IMR-90 (cell line): ENCODE results near the gene RAB8B. TPM values are rescaled to one million over a fixed set of nuclear protein-coding genes. Genes with fewer than 3 reads are reported as not detected.
A peak's percentile ranks its signal among the peaks of the same experiment; 100 is the strongest.

Source experiments
- ATAC-seq: fragments of 200-7000 bp; cut with Tn5 transposase; 2 replicates; pipeline ENCODE4 v1.9.1; 2020; ENCODE audit warnings: low read depth, mild to moderate bottlenecking, moderate library complexity
- BruUV-seq: library from RNA; stranded (reverse); fragments of 400-500 nt; replicated peaks from 2 replicates; lab custom pipeline; 2021; lab: Mats Ljungman, UMichigan
- CTCF ChIA-PET: fragments of 300-600 bp; formaldehyde crosslinking; extraction: SDS; loops from one replicate; lab custom pipeline; 2021; ENCODE audit warnings: antibody characterized with exemption; lab: Yijun Ruan, JAX
- POLR2A ChIA-PET: fragments of 300-600 bp; sonication (Branson Sonifier 250); formaldehyde crosslinking; loops from one replicate; lab custom pipeline; 2022; ENCODE audit warnings: antibody characterized with exemption; ENCODE audit not compliant: unreplicated experiment; lab: Charles Lee
- DNase-seq: peaks from one replicate; pipeline ENCODE4 v3.0.0; 2013
- H2AFZ ChIP-seq: replicated peaks from 2 replicates; pipeline ENCODE3; 2013; ENCODE audit warnings: low read length, mild to moderate bottlenecking; ENCODE audit not compliant: poor library complexity
- H2AK5ac ChIP-seq: 2 replicates; pipeline ENCODE4 v1.6.1; 2013; ENCODE audit warnings: low read depth, low read length, inconsistent platforms
- H2AK9ac ChIP-seq: replicated peaks from 2 replicates; pipeline ENCODE3; 2013; ENCODE audit warnings: mild to moderate bottlenecking, low read depth, low read length, moderate library complexity; ENCODE audit not compliant: poor library complexity
- H2BK120ac ChIP-seq: 2 replicates; pipeline ENCODE4 v1.6.1; 2013; ENCODE audit warnings: low read depth, low read length, inconsistent platforms
- H2BK15ac ChIP-seq: 3 replicates; pipeline ENCODE4 v1.6.1; 2013; ENCODE audit warnings: low read depth, low read length, inconsistent platforms
- H2BK20ac ChIP-seq: 2 replicates; pipeline ENCODE4 v1.6.1; 2013; ENCODE audit warnings: low read depth, mild to moderate bottlenecking, inconsistent platforms, low read length, moderate library complexity
- H2BK5ac ChIP-seq: 2 replicates; pipeline ENCODE4 v1.6.1; 2013; ENCODE audit warnings: mild to moderate bottlenecking, low read depth, low read length, inconsistent platforms; ENCODE audit not compliant: poor library complexity, severe bottlenecking
- H3K14ac ChIP-seq: replicated peaks from 2 replicates; pipeline ENCODE4 v1.6.1; 2013; ENCODE audit warnings: low read depth, low read length, inconsistent platforms
- H3K18ac ChIP-seq: 2 replicates; pipeline ENCODE4 v1.6.1; 2013; ENCODE audit warnings: low read depth, low read length, control low read depth
- H3K23ac ChIP-seq: 2 replicates; pipeline ENCODE4 v1.6.1; 2013; ENCODE audit warnings: low read depth, low read length, inconsistent platforms
- H3K27ac ChIP-seq: 2 replicates; pipeline ENCODE4 v1.5.1; 2013; ENCODE audit warnings: mild to moderate bottlenecking, control low read depth, low read length; ENCODE audit not compliant: insufficient read depth
- H3K27me3 ChIP-seq: 2 replicates; pipeline ENCODE4 v1.6.1; 2013; ENCODE audit warnings: low read length; ENCODE audit not compliant: control insufficient read depth, insufficient read depth
- H3K36me3 ChIP-seq: 2 replicates; pipeline ENCODE4 v1.6.1; 2013; ENCODE audit warnings: low read length, mixed read lengths; ENCODE audit not compliant: control insufficient read depth, insufficient read depth
- H3K4ac ChIP-seq: 2 replicates; pipeline ENCODE4 v1.6.1; 2013; ENCODE audit warnings: low read depth, low read length, inconsistent platforms
- H3K4me1 ChIP-seq: 2 replicates; pipeline ENCODE4 v1.6.1; 2013; ENCODE audit warnings: low read length, mixed read lengths; ENCODE audit not compliant: control insufficient read depth, insufficient read depth
- H3K4me2 ChIP-seq: 2 replicates; pipeline ENCODE4 v1.6.1; 2013; ENCODE audit warnings: low read depth, mild to moderate bottlenecking, control low read depth, low read length, moderate library complexity
- H3K4me3 ChIP-seq: 2 replicates; pipeline ENCODE4 v1.5.1; 2013; ENCODE audit warnings: low read depth, mild to moderate bottlenecking, control low read depth, low read length, moderate library complexity; ENCODE audit not compliant: insufficient read depth
- H3K56ac ChIP-seq: 2 replicates; pipeline ENCODE4 v1.6.1; 2013; ENCODE audit warnings: low read length, inconsistent platforms; ENCODE audit not compliant: insufficient read depth; ENCODE audit errors: extremely low read depth
- H3K79me1 ChIP-seq, 2 experiments: 2 replicates each; pipeline ENCODE4 v1.6.1; 2013; ENCODE audit warnings: low read length in 2 of 2, inconsistent platforms in 1 of 2, low read depth in 1 of 2
- H3K9ac ChIP-seq: 2 replicates; pipeline ENCODE4 v1.6.1; 2013; ENCODE audit warnings: low read depth, low read length, control low read depth
- H3K9me1 ChIP-seq: 2 replicates; pipeline ENCODE4 v1.6.1; 2013; ENCODE audit warnings: low read length, inconsistent platforms; ENCODE audit not compliant: insufficient read depth
- H3K9me3 ChIP-seq: 2 replicates; pipeline ENCODE4 v1.6.1; 2013; ENCODE audit warnings: low read length; ENCODE audit not compliant: control insufficient read depth, insufficient read depth
- H4K20me1 ChIP-seq: 2 replicates; pipeline ENCODE4 v1.6.1; 2013; ENCODE audit warnings: low read length, inconsistent platforms; ENCODE audit not compliant: insufficient read depth
- H4K5ac ChIP-seq: 2 replicates; pipeline ENCODE4 v1.6.1; 2013; ENCODE audit warnings: mild to moderate bottlenecking, low read depth, low read length, control low read depth
- H4K8ac ChIP-seq, 2 experiments: 2 replicates each; pipeline ENCODE4 v1.6.1; 2013; ENCODE audit warnings: low read depth in 2 of 2, low read length in 2 of 2, control low read depth in 1 of 2, inconsistent platforms in 1 of 2
- H4K91ac ChIP-seq: 2 replicates; pipeline ENCODE4 v1.6.1; 2013; ENCODE audit warnings: low read depth, low read length, inconsistent platforms; ENCODE audit not compliant: insufficient read depth
- BHLHE40 ChIP-seq: fragments of 150-350 bp; IDR thresholded peaks from 2 replicates; pipeline ENCODE4 v1.6.1; 2016; ENCODE audit warnings: mild to moderate bottlenecking, low read depth, low read length
- CHD1 ChIP-seq: IDR thresholded peaks from 2 replicates; pipeline ENCODE4 v1.6.1; 2012; ENCODE audit warnings: low read depth, low read length, improper control_type of control experiment
- CTCF ChIP-seq: conservative IDR thresholded peaks from 2 replicates; pipeline ENCODE4 v1.5.1; 2012; ENCODE audit warnings: mild to moderate bottlenecking, low read depth, low read length, improper control_type of control experiment
- FOS ChIP-seq: fragments of 150-350 bp; IDR thresholded peaks from 2 replicates; pipeline ENCODE4 v1.6.1; 2016; ENCODE audit warnings: low read depth, low read length
- MAFK ChIP-seq: IDR thresholded peaks from 2 replicates; pipeline ENCODE4 v1.6.1; 2012; ENCODE audit warnings: low read depth, low read length, improper control_type of control experiment
- MXI1 ChIP-seq: IDR thresholded peaks from 2 replicates; pipeline ENCODE4 v1.6.1; 2012; ENCODE audit warnings: low read depth, mild to moderate bottlenecking, low read length, moderate library complexity, borderline replicate concordance
- NFE2L2 ChIP-seq: fragments of 150-350 bp; IDR thresholded peaks from 2 replicates; pipeline ENCODE4 v1.6.1; 2016; ENCODE audit warnings: low read depth, mild to moderate bottlenecking, low read length
- POLR2A ChIP-seq: IDR thresholded peaks from 2 replicates; pipeline ENCODE4 v1.6.1; 2012; ENCODE audit warnings: mild to moderate bottlenecking, low read depth, low read length
- RCOR1 ChIP-seq: IDR thresholded peaks from 2 replicates; pipeline ENCODE4 v1.6.1; 2012; ENCODE audit warnings: mild to moderate bottlenecking, low read length, improper control_type of control experiment; ENCODE audit not compliant: insufficient replicate concordance
- RFX5 ChIP-seq: IDR thresholded peaks from 2 replicates; pipeline ENCODE4 v1.8.0; 2012; ENCODE audit warnings: low read depth, mild to moderate bottlenecking, low read length, moderate library complexity
- SMC3 ChIP-seq: fragments of 150-350 bp; IDR thresholded peaks from 2 replicates; pipeline ENCODE4 v1.6.1; 2016; ENCODE audit warnings: low read depth, mild to moderate bottlenecking, antibody characterized with exemption, low read length, moderate library complexity
- USF2 ChIP-seq: fragments of 150-350 bp; IDR thresholded peaks from 2 replicates; pipeline ENCODE4 v1.6.1; 2017; ENCODE audit warnings: mild to moderate bottlenecking, antibody characterized with exemption, low read length, low read depth
- WGBS, 2 experiments: methylation state at CpG; one replicate each; pipeline versions ENCODE4 v1.1.5 to v1.1.7; 2013; ENCODE audit warnings: missing lambda C conversion rate in 2 of 2; ENCODE audit not compliant: insufficient read length in 1 of 2; ENCODE audit errors: extremely low coverage in 2 of 2; 5-methylcytosine and 5-hydroxymethylcytosine counted together
- dilution Hi-C: fragments of 300-500 bp; cut with HindIII; formaldehyde crosslinking; loops from one replicate; pipeline ENCODE4 v1.14.3; 2018; ENCODE audit warnings: low sequenced_read_pairs; ENCODE audit not compliant: unreplicated experiment
- in situ Hi-C: fragments of 300-500 bp; cut with MboI; formaldehyde crosslinking; loops from 3 replicates; pipeline ENCODE4 v1.14.3; 2019; ENCODE audit warnings: low sequenced_read_pairs, inconsistent platforms, mixed read lengths
- intact Hi-C: fragments of 100-400 bp; cut with micrococcal nuclease; formaldehyde crosslinking; loops from 2 replicates; pipeline ENCODE4 v1.10.0; 2022
- polyA plus RNA-seq, 3 experiments: library from polyadenylated mRNA; depleted of rRNA; stranded (reverse); fragments of >200 nt; gene quantifications; 2 replicates each; pipeline ENCODE4 v1.2.3, GENCODE V29; 2012; ENCODE audit warnings: low replicate concordance in 1 of 3
- total RNA-seq: library from RNA; depleted of rRNA; stranded (reverse); fragments of >200 nt; gene quantifications from 2 replicates; pipeline ENCODE4 v1.2.3, GENCODE V29; 2012

The RAB8B gene
- total and polyA plus RNA-seq, 2 of the 4 experiments (the other 2 are of a cell fraction): 19.4 to 29.4 TPM

- TF ChIP-seq BHLHE40: no peak
Observed at GRCh38 chr15:63156086-63156710, 33.2 kb upstream of the RAB8B start (continued).

GRCh38 chr15:63156755-63157117 lies 32.7 kb upstream of the RAB8B start:
- peak overlapping the region; percentile 100 for H2AK9ac ChIP-seq
- peak overlapping the region; percentile 71; the same call in 2 of the 3 replicates for H2BK15ac ChIP-seq
- DNase-seq (peak; percentile 47), ATAC-seq (no peak; the same call in 1 of the 2 replicates)
- 0% methylated on average over 7 of the region's 16 CpGs; no CpG with 5 or more reads in 1 of the 2 experiments for WGBS, 2 experiments
- peak overlapping the region; percentile 99 for H3K4ac ChIP-seq
- ChIA-PET CTCF (interaction anchor here (0.6 kb wide), 1 partner anchor 21 kb away, joined by 3 read pairs; no protein-coding TSS in a partner anchor), POLR2A (interaction anchor here (0.5 to 1.2 kb wide), 6 partner anchors 9 to 119 kb away, joined by 3 to 4 read pairs (median 4); partner anchors contain the start of gene RAB8B)
- peak overlapping the region; percentile 99 for H4K5ac ChIP-seq
- H3K27ac ChIP-seq: peak overlapping the region; percentile 95
- 0 out of 2 replicates have a peak, but pooled peaks cover 3% of the 10 kb centered on the region for H3K9me1 ChIP-seq
- H3K36me3 ChIP-seq: peaks cover 16% of the 10 kb centered on the region
- no peaks in the 10 kb centered on the region for H3K9me3 ChIP-seq
- peak overlapping the region; percentile 100 for H3K4me2 ChIP-seq
- H4K20me1 ChIP-seq: no peaks in the 10 kb centered on the region
- H3K79me1 ChIP-seq: peaks cover 12 to 39% of the 10 kb centered on the region in 2 experiments
- peak overlapping the region; percentile 97 for H3K9ac ChIP-seq
- peak overlapping the region; percentile 91 for H2BK5ac ChIP-seq
- peak overlapping the region; percentile 100 for H3K23ac ChIP-seq
- H3K18ac ChIP-seq: peak overlapping the region; percentile 100
- peak overlapping the region; percentile 94 for H2AFZ ChIP-seq
- peak overlapping the region; percentile 83 for H2AK5ac ChIP-seq
- H2BK120ac ChIP-seq: peak overlapping the region; percentile 84
- peak overlapping the region; percentile 46 for H2BK20ac ChIP-seq
- TSS peak; percentile 83 for BruUV-seq
- peaks cover 4% of the 10 kb centered on the region for H3K4me1 ChIP-seq
- dilution Hi-C loops: no loop called here
- intact Hi-C loops: loop anchor here (2.0 to 5.0 kb wide), 6 partner anchors 36 to 246 kb away; partner anchors contain the start of gene APH1B
- no peaks in the 10 kb centered on the region for H3K27me3 ChIP-seq
- H3K4me3 ChIP-seq: peak overlapping the region; percentile 97
- H3K56ac ChIP-seq: peak overlapping the region; percentile 98
- peak overlapping the region; percentile 53 to 95 for H4K8ac ChIP-seq
- in situ Hi-C loops: loop anchor here (25.0 kb wide), 1 partner anchor 256 kb away; no protein-coding TSS in a partner anchor
- H3K14ac ChIP-seq: peak overlapping the region; percentile 98
- H4K91ac ChIP-seq: peak overlapping the region; percentile 94
- TF ChIP-seq POLR2A (no peak), USF2 (no peak), BHLHE40 (no peak), FOS (no peak), NFE2L2 (no peak), SMC3 (no peak), MXI1 (no peak), CHD1 (0 out of 2 replicates have a peak, but pooled peaks have one; percentile 46), CTCF (no peak), RFX5 (no peak), MAFK (peak; percentile 23; the same call in 1 of the 2 replicates), RCOR1 (no peak)
